ENCODE results near the gene SCAF4.
"Not testable (repeated sequence)": the region's sequence is repeated elsewhere in the genome, so short reads cannot be mapped to it uniquely, and the experiment has no call there.

The SCAF4 gene

GRCh38 chr21:31737586-31738397 lies 5.9 kb upstream of the SCAF4 start:
- H3K4me1 ChIP-seq (ENCODE audit: control extremely low read depth in 1 of 4, control insufficient read depth in 4 of 4, insufficient read depth in 4 of 4, low read length in 3 of 4), result peaks cover 7 to 14% (median 11%) of the 10 kb centered on the region in 4 experiments
- POLR2A ChIA-PET; H3K27me3 ChIP-seq (replicated peaks in 2 of 5; ENCODE audit: control insufficient read depth in 4 of 5, insufficient read depth in 5 of 5, low read length in 4 of 5); H3K4me3 ChIP-seq (ENCODE audit: control insufficient read depth in 1 of 7, extremely low read depth in 1 of 7, insufficient read depth in 4 of 7, low read depth in 2 of 7, low read length in 6 of 7); H3K9me3 ChIP-seq (ENCODE audit: control extremely low read depth in 1 of 5, control insufficient read depth in 4 of 5, insufficient read depth in 2 of 5, low read depth in 1 of 5, low read length in 4 of 5); DNase-seq; H3K36me3 ChIP-seq (ENCODE audit: control insufficient read depth in 4 of 4, insufficient read depth in 4 of 4, low read length in 3 of 4); H3K27ac ChIP-seq (ENCODE audit: insufficient read depth in 1 of 2, low read depth in 1 of 2, low read length in 2 of 2, poor library complexity in 1 of 2, severe bottlenecking in 2 of 2): not testable (repeated sequence)
- CTCF ChIA-PET, result interaction anchor here (0.7 kb wide), 1 partner anchor 83 kb away, joined by 3 read pairs; no protein-coding TSS in a partner anchor
- WGBS (ENCODE audit: insufficient coverage), result 93% methylated on average over 5 of the region's 8 CpGs

GRCh38 chr21:31735511-31735992 lies 3.6 kb upstream of the SCAF4 start:
- Histone ChIP-seq H3K4me1 (ENCODE audit: control extremely low read depth in 1 of 4, control insufficient read depth in 4 of 4, insufficient read depth in 4 of 4, low read length in 3 of 4) (peaks cover 7 to 24% (median 19%) of the 10 kb centered on the region in 4 experiments), H3K27me3 (replicated peaks in 2 of 5; ENCODE audit: control insufficient read depth in 4 of 5, insufficient read depth in 5 of 5, low read length in 4 of 5) (no peaks in the 10 kb centered on the region), H3K4me3 (ENCODE audit: control insufficient read depth in 1 of 7, extremely low read depth in 1 of 7, insufficient read depth in 4 of 7, low read depth in 2 of 7, low read length in 6 of 7) (no peak overlapping the region), H3K27ac (ENCODE audit: insufficient read depth in 1 of 2, low read depth in 1 of 2, low read length in 2 of 2, poor library complexity in 1 of 2, severe bottlenecking in 2 of 2) (no peak overlapping the region), H3K36me3 (ENCODE audit: control insufficient read depth in 4 of 4, insufficient read depth in 4 of 4, low read length in 3 of 4) (no peaks in the 10 kb centered on the region), H3K9me3 (ENCODE audit: control extremely low read depth in 1 of 5, control insufficient read depth in 4 of 5, insufficient read depth in 2 of 5, low read depth in 1 of 5, low read length in 4 of 5) (no peaks in the 10 kb centered on the region)
- POLR2A ChIA-PET, result no interaction called here
- DNase-seq, result peak in 1 of 3 donors; percentile 16
- 100% methylated on average over 4 of the region's 4 CpGs for WGBS (ENCODE audit: insufficient coverage)
- CTCF ChIA-PET, result no interaction called here

- H3K4me1 ChIP-seq (ENCODE audit: control extremely low read depth in 1 of 4, control insufficient read depth in 4 of 4, insufficient read depth in 4 of 4, low read length in 3 of 4), result peaks cover 20 to 43% (median 31%) of the 10 kb centered on the region in 4 experiments
- CTCF ChIA-PET, result no interaction called here
- POLR2A ChIA-PET, result no interaction called here
- no peaks in the 10 kb centered on the region for H3K27me3 ChIP-seq (replicated peaks in 2 of 5; ENCODE audit: control insufficient read depth in 4 of 5, insufficient read depth in 5 of 5, low read length in 4 of 5)
- H3K36me3 ChIP-seq (ENCODE audit: control insufficient read depth in 4 of 4, insufficient read depth in 4 of 4, low read length in 3 of 4), result no peaks in the 10 kb centered on the region
- WGBS (ENCODE audit: insufficient coverage), result 87% methylated on average over 4 of the region's 6 CpGs
- peak overlapping the region in 2 of 7 experiments; percentile 87 to 93 for H3K4me3 ChIP-seq (ENCODE audit: control insufficient read depth in 1 of 7, extremely low read depth in 1 of 7, insufficient read depth in 4 of 7, low read depth in 2 of 7, low read length in 6 of 7)
- DNase-seq, result no peak
- no peaks in the 10 kb centered on the region for H3K9me3 ChIP-seq (ENCODE audit: control extremely low read depth in 1 of 5, control insufficient read depth in 4 of 5, insufficient read depth in 2 of 5, low read depth in 1 of 5, low read length in 4 of 5)
- no peak overlapping the region for H3K27ac ChIP-seq (ENCODE audit: insufficient read depth in 1 of 2, low read depth in 1 of 2, low read length in 2 of 2, poor library complexity in 1 of 2, severe bottlenecking in 2 of 2)
Measured at GRCh38 chr21:31733551-31734149, 1.7 kb upstream of the SCAF4 start.

GRCh38 chr21:31732597-31733550 lies 956 bp upstream of the SCAF4 start:
- ChIA-PET POLR2A (no interaction called here), CTCF (no interaction called here)

GRCh38 chr21:31731056-31731856 lies 662 bp downstream of the SCAF4 start:
- Histone ChIP-seq H3K4me3 (ENCODE audit: control insufficient read depth in 1 of 7, extremely low read depth in 1 of 7, insufficient read depth in 4 of 7, low read depth in 2 of 7, low read length in 6 of 7) (peak overlapping the region; percentile 71 to 98 (median 87)), H3K27me3 (replicated peaks in 2 of 5; ENCODE audit: control insufficient read depth in 4 of 5, insufficient read depth in 5 of 5, low read length in 4 of 5) (no peaks in the 10 kb centered on the region), H3K27ac (ENCODE audit: insufficient read depth in 1 of 2, low read depth in 1 of 2, low read length in 2 of 2, poor library complexity in 1 of 2, severe bottlenecking in 2 of 2) (peak overlapping the region; percentile 82 to 89), H3K36me3 (ENCODE audit: control insufficient read depth in 4 of 4, insufficient read depth in 4 of 4, low read length in 3 of 4) (peaks cover 0 to 5% (median 2%) of the 10 kb centered on the region in 4 experiments), H3K4me1 (ENCODE audit: control extremely low read depth in 1 of 4, control insufficient read depth in 4 of 4, insufficient read depth in 4 of 4, low read length in 3 of 4) (peaks cover 20 to 44% (median 31%) of the 10 kb centered on the region in 4 experiments), H3K9me3 (ENCODE audit: control extremely low read depth in 1 of 5, control insufficient read depth in 4 of 5, insufficient read depth in 2 of 5, low read depth in 1 of 5, low read length in 4 of 5) (no peaks in the 10 kb centered on the region)
- CTCF ChIA-PET, result no interaction called here
- POLR2A ChIA-PET, result no interaction called here
- WGBS (ENCODE audit: insufficient coverage), result under 1% methylated on average over 62 of the region's 86 CpGs
- peak; percentile 60 to 87 (median 80) for DNase-seq

More at GRCh38 chr21:31732597-31733550, 956 bp upstream of the SCAF4 start:
- Histone ChIP-seq H3K27me3 (replicated peaks in 2 of 5; ENCODE audit: control insufficient read depth in 4 of 5, insufficient read depth in 5 of 5, low read length in 4 of 5) (no peaks in the 10 kb centered on the region), H3K27ac (ENCODE audit: insufficient read depth in 1 of 2, low read depth in 1 of 2, low read length in 2 of 2, poor library complexity in 1 of 2, severe bottlenecking in 2 of 2) (peak overlapping the region in 1 of 2 experiments; percentile 73), H3K9me3 (ENCODE audit: control extremely low read depth in 1 of 5, control insufficient read depth in 4 of 5, insufficient read depth in 2 of 5, low read depth in 1 of 5, low read length in 4 of 5) (no peaks in the 10 kb centered on the region), H3K4me3 (ENCODE audit: control insufficient read depth in 1 of 7, extremely low read depth in 1 of 7, insufficient read depth in 4 of 7, low read depth in 2 of 7, low read length in 6 of 7) (peak overlapping the region; percentile 60 to 98 (median 87)), H3K36me3 (ENCODE audit: control insufficient read depth in 4 of 4, insufficient read depth in 4 of 4, low read length in 3 of 4) (no peaks in the 10 kb centered on the region), H3K4me1 (ENCODE audit: control extremely low read depth in 1 of 4, control insufficient read depth in 4 of 4, insufficient read depth in 4 of 4, low read length in 3 of 4) (peaks cover 20 to 44% (median 31%) of the 10 kb centered on the region in 4 experiments)
- DNase-seq, result peak in 2 of 3 donors; percentile 68 to 75
- 11% methylated on average over 16 of the region's 20 CpGs for WGBS (ENCODE audit: insufficient coverage)

- Histone ChIP-seq H3K27ac (ENCODE audit: insufficient read depth in 1 of 2, low read depth in 1 of 2, low read length in 2 of 2, poor library complexity in 1 of 2, severe bottlenecking in 2 of 2) (peak overlapping the region; percentile 58 to 89), H3K36me3 (ENCODE audit: control insufficient read depth in 4 of 4, insufficient read depth in 4 of 4, low read length in 3 of 4) (peaks cover 0 to 6% (median 3%) of the 10 kb centered on the region in 4 experiments), H3K4me3 (ENCODE audit: control insufficient read depth in 1 of 7, extremely low read depth in 1 of 7, insufficient read depth in 4 of 7, low read depth in 2 of 7, low read length in 6 of 7) (peak overlapping the region; percentile 71 to 98 (median 87)), H3K27me3 (replicated peaks in 2 of 5; ENCODE audit: control insufficient read depth in 4 of 5, insufficient read depth in 5 of 5, low read length in 4 of 5) (no peaks in the 10 kb centered on the region), H3K9me3 (ENCODE audit: control extremely low read depth in 1 of 5, control insufficient read depth in 4 of 5, insufficient read depth in 2 of 5, low read depth in 1 of 5, low read length in 4 of 5) (no peaks in the 10 kb centered on the region), H3K4me1 (ENCODE audit: control extremely low read depth in 1 of 4, control insufficient read depth in 4 of 4, insufficient read depth in 4 of 4, low read length in 3 of 4) (peaks cover 20 to 42% (median 31%) of the 10 kb centered on the region in 4 experiments)
- POLR2A ChIA-PET, result no interaction called here
- peak in 2 of 3 donors; percentile 21 to 36 for DNase-seq
- CTCF ChIA-PET, result no interaction called here
- 0% methylated on average over 13 of the region's 14 CpGs for whole genome bisulfite sequencing (ENCODE audit: insufficient coverage)
Measured at GRCh38 chr21:31730712-31731055, 1.2 kb downstream of the SCAF4 start.

All from common myeloid progenitor, CD34-positive (primary cell).